ENCODE results near the gene ATP1B1. TPM values are rescaled to one million over a fixed set of nuclear protein-coding genes. Genes with fewer than 3 reads are reported as not detected.

ATP1B1 gene
- total and polyA plus RNA-seq, 2 experiments from 2014 or later: 51.0 to 73.4 TPM

DNA sequence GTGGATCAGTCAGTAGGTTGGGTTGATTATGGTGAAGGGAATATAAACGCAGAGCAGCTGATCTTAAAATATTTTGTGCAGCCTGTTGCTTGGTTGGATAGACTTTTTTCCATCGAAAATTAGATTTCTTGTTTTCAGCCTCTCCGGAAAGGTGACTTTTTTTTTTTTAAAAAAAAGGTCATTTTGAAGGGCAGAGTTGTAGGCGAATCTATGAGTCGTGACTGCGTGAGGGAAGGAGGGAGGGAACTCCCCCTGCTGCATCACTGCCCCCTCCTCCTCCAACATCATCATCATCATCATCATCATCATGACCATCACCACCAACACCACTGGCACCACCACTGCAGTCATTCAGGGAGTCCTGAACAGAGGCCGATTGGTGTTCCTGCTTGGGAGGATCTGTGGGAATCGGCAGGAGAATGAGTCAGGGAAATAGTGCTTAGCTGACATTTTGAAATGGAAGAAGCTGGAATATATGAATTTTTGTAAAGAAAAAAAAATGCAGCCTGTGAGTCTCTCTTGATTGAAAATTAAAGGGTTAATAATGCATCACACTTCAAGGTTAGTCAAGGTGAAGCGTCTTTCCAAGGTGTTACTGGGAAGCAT is 1.2 kb downstream of the ATP1B1 start:
- Histone ChIP-seq H2AFZ (no peak overlapping the region), H3K79me2 (replicated peaks; ENCODE audit: insufficient read depth) (peaks cover 59% of the 10 kb centered on the region), H3K27ac (ENCODE audit: low read depth) (no peak overlapping the region), H3K4me2 (peak overlapping the region; percentile 94), H3F3A (replicated peaks; ENCODE audit: low read depth) (0 out of 2 replicates have a peak, but pooled peaks cover 9% of the 10 kb centered on the region), H3K27me3 (ENCODE audit: insufficient read depth) (peaks cover 7% of the 10 kb centered on the region; the same call in 1 of the 2 replicates), H3K36me3 (ENCODE audit: insufficient read depth) (peaks cover 17% of the 10 kb centered on the region), H3K4me3 (peak overlapping the region; percentile 94), H4K20me1 (replicated peaks; ENCODE audit: insufficient read depth) (no peaks in the 10 kb centered on the region; the same call in 1 of the 2 replicates), H3K9me2 (ENCODE audit: insufficient read depth) (no peaks in the 10 kb centered on the region), H3K4me1 (ENCODE audit: insufficient read depth) (peaks cover 45% of the 10 kb centered on the region)
- ATAC-seq: no peak
- TF ChIP-seq NANOG (IDR thresholded peaks at IDR 0.05; ENCODE audit: borderline replicate concordance) (no peak), CREB1 (CRISPR knock-in tag; IDR thresholded peaks at IDR 0.05; ENCODE audit: low read depth) (peak; percentile 36; the same call in 1 of the 2 replicates)
- DNase-seq (ENCODE audit: low spot score): no peak
- Mint-ChIP-seq H3K36me3 (ENCODE audit: low read depth) (peaks cover 25% of the 10 kb centered on the region), H3K4me3 (peak overlapping the region; percentile 88), H3K4me1 (peaks cover 52% of the 10 kb centered on the region), H3K27ac (peak overlapping the region; percentile 79), H3K9me3 (peaks cover 4% of the 10 kb centered on the region; the same call in 1 of the 3 replicates), H3K27me3 (ENCODE audit: insufficient read depth, low read depth, poor library complexity) (peaks cover 4% of the 10 kb centered on the region)

DNA sequence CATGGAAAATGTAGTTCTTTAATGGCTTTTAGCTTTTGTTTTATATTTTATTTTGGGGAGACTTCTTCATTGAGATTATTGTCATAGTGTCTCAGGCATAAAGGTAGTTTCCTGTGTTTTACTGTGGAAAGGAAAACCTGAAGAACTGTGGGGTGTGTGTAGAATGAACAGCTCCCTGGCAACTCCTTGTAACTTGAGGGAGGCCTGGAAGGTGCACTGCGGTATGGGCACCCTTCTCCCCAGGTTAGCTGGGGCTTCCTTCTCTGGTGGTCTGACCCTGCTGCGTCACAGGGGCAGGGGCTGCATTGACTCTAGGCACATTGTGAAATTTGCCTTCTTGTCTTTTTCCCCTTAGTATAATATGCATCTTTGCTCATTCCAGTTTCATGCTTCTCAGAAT is 1.7 kb downstream of the ATP1B1 start:
- DNase-seq (ENCODE audit: low spot score) (no peak), ATAC-seq (no peak)
- H3K4me3 Mint-ChIP-seq: peak overlapping the region; percentile 88

More for the DNA sequence above, 1.7 kb downstream of the ATP1B1 start:
- peaks cover 4% of the 10 kb centered on the region for H3K27me3 Mint-ChIP-seq (ENCODE audit: insufficient read depth, low read depth, poor library complexity)
- peak overlapping the region; percentile 76; the same call in 1 of the 2 replicates for H3K27ac Mint-ChIP-seq
- H3K9me3 Mint-ChIP-seq: peaks cover 4% of the 10 kb centered on the region; the same call in 1 of the 3 replicates
- Histone ChIP-seq H3K27me3 (ENCODE audit: insufficient read depth) (peaks cover 7% of the 10 kb centered on the region; the same call in 1 of the 2 replicates), H3K4me2 (peak overlapping the region; percentile 94), H3K27ac (ENCODE audit: low read depth) (0 out of 2 replicates have a peak overlapping the region, but pooled peaks have one; percentile 81), H3K79me2 (replicated peaks; ENCODE audit: insufficient read depth) (peaks cover 61% of the 10 kb centered on the region), H3K4me1 (ENCODE audit: insufficient read depth) (peaks cover 51% of the 10 kb centered on the region), H3F3A (replicated peaks; ENCODE audit: low read depth) (0 out of 2 replicates have a peak, but pooled peaks cover 9% of the 10 kb centered on the region), H4K20me1 (replicated peaks; ENCODE audit: insufficient read depth) (no peaks in the 10 kb centered on the region; the same call in 1 of the 2 replicates), H3K4me3 (peak overlapping the region; percentile 94), H2AFZ (no peak overlapping the region), H3K36me3 (ENCODE audit: insufficient read depth) (peaks cover 21% of the 10 kb centered on the region), H3K9me2 (ENCODE audit: insufficient read depth) (no peaks in the 10 kb centered on the region)
- H3K36me3 Mint-ChIP-seq (ENCODE audit: low read depth): peaks cover 30% of the 10 kb centered on the region
- TF ChIP-seq, protein P1, sequence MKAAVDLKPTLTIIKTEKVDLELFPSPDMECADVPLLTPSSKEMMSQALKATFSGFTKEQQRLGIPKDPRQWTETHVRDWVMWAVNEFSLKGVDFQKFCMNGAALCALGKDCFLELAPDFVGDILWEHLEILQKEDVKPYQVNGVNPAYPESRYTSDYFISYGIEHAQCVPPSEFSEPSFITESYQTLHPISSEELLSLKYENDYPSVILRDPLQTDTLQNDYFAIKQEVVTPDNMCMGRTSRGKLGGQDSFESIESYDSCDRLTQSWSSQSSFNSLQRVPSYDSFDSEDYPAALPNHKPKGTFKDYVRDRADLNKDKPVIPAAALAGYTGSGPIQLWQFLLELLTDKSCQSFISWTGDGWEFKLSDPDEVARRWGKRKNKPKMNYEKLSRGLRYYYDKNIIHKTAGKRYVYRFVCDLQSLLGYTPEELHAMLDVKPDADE (IDR thresholded peaks at IDR 0.05): no peak
- TF ChIP-seq, protein P2, sequence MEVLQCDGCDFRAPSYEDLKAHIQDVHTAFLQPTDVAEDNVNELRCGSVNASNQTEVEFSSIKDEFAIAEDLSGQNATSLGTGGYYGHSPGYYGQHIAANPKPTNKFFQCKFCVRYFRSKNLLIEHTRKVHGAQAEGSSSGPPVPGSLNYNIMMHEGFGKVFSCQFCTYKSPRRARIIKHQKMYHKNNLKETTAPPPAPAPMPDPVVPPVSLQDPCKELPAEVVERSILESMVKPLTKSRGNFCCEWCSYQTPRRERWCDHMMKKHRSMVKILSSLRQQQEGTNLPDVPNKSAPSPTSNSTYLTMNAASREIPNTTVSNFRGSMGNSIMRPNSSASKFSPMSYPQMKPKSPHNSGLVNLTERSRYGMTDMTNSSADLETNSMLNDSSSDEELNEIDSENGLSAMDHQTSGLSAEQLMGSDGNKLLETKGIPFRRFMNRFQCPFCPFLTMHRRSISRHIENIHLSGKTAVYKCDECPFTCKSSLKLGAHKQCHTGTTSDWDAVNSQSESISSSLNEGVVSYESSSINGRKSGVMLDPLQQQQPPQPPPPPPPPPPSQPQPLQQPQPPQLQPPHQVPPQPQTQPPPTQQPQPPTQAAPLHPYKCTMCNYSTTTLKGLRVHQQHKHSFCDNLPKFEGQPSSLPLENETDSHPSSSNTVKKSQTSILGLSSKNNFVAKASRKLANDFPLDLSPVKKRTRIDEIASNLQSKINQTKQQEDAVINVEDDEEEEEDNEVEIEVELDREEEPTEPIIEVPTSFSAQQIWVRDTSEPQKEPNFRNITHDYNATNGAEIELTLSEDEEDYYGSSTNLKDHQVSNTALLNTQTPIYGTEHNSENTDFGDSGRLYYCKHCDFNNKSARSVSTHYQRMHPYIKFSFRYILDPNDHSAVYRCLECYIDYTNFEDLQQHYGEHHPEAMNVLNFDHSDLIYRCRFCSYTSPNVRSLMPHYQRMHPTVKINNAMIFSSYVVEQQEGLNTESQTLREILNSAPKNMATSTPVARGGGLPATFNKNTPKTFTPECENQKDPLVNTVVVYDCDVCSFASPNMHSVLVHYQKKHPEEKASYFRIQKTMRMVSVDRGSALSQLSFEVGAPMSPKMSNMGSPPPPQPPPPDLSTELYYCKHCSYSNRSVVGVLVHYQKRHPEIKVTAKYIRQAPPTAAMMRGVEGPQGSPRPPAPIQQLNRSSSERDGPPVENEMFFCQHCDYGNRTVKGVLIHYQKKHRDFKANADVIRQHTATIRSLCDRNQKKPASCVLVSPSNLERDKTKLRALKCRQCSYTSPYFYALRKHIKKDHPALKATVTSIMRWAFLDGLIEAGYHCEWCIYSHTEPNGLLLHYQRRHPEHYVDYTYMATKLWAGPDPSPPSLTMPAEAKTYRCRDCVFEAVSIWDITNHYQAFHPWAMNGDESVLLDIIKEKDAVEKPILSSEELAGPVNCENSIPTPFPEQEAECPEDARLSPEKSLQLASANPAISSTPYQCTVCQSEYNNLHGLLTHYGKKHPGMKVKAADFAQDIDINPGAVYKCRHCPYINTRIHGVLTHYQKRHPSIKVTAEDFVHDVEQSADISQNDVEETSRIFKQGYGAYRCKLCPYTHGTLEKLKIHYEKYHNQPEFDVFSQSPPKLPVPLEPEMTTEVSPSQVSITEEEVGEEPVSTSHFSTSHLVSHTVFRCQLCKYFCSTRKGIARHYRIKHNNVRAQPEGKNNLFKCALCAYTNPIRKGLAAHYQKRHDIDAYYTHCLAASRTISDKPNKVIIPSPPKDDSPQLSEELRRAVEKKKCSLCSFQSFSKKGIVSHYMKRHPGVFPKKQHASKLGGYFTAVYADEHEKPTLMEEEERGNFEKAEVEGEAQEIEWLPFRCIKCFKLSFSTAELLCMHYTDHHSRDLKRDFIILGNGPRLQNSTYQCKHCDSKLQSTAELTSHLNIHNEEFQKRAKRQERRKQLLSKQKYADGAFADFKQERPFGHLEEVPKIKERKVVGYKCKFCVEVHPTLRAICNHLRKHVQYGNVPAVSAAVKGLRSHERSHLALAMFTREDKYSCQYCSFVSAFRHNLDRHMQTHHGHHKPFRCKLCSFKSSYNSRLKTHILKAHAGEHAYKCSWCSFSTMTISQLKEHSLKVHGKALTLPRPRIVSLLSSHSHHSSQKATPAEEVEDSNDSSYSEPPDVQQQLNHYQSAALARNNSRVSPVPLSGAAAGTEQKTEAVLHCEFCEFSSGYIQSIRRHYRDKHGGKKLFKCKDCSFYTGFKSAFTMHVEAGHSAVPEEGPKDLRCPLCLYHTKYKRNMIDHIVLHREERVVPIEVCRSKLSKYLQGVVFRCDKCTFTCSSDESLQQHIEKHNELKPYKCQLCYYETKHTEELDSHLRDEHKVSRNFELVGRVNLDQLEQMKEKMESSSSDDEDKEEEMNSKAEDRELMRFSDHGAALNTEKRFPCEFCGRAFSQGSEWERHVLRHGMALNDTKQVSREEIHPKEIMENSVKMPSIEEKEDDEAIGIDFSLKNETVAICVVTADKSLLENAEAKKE (CRISPR knock-in tag; IDR thresholded peaks at IDR 0.05): no peak
- H3K4me1 Mint-ChIP-seq: peaks cover 52% of the 10 kb centered on the region

Measured in GM23338 (cell line).